H9 (cell line): ENCODE measurements around the gene SPEN. TPM values are rescaled to one million over a fixed set of nuclear protein-coding genes. Genes with fewer than 3 reads are reported as not detected.

Experiments used
- DNase-seq: peaks from one replicate; pipeline ENCODE4 v3.0.0-alpha.2; 2017
- H2AFZ ChIP-seq: one replicate; pipeline ENCODE4 v1.6.1; 2013; ENCODE audit warnings: mild to moderate bottlenecking, low read length, control low read depth, moderate library complexity
- H2AK5ac ChIP-seq: 2 replicates; pipeline ENCODE4 v1.6.1; 2013; ENCODE audit warnings: low read length, control low read depth, mixed read lengths; ENCODE audit not compliant: insufficient read length
- H2BK120ac ChIP-seq: one replicate; pipeline ENCODE4 v1.6.1; 2013; ENCODE audit warnings: low read depth, mild to moderate bottlenecking, low read length, control low read depth, inconsistent platforms; ENCODE audit not compliant: poor library complexity, severe bottlenecking
- H2BK12ac ChIP-seq: 2 replicates; pipeline ENCODE4 v1.6.1; 2013; ENCODE audit warnings: low read length, control low read depth, mixed read lengths, low read depth; ENCODE audit not compliant: insufficient read length
- H2BK15ac ChIP-seq: 2 replicates; pipeline ENCODE4 v1.6.1; 2013; ENCODE audit warnings: low read depth, low read length, control low read depth
- H2BK20ac ChIP-seq: one replicate; pipeline ENCODE4 v1.6.1; 2013; ENCODE audit warnings: low read depth, mild to moderate bottlenecking, low read length, control low read depth, inconsistent platforms; ENCODE audit not compliant: poor library complexity, severe bottlenecking
- H2BK5ac ChIP-seq: 2 replicates; pipeline ENCODE4 v1.6.1; 2013; ENCODE audit warnings: low read length, control low read depth, mixed read lengths; ENCODE audit not compliant: insufficient read length
- H3K14ac ChIP-seq: 2 replicates; pipeline ENCODE4 v1.6.1; 2013; ENCODE audit warnings: low read length, control low read depth; ENCODE audit not compliant: insufficient read depth
- H3K18ac ChIP-seq: 2 replicates; pipeline ENCODE4 v1.6.1; 2013; ENCODE audit warnings: low read depth, mild to moderate bottlenecking, mixed read lengths, low read length, control low read depth; ENCODE audit not compliant: insufficient read length
- H3K23ac ChIP-seq: 2 replicates; pipeline ENCODE4 v1.6.1; 2013; ENCODE audit warnings: low read length, control low read depth, mixed read lengths, low read depth; ENCODE audit not compliant: insufficient read length
- H3K23me2 ChIP-seq: 2 replicates; pipeline ENCODE4 v1.6.1; 2013; ENCODE audit warnings: low read depth, mild to moderate bottlenecking, mixed read lengths, low read length, control low read depth; ENCODE audit not compliant: insufficient read length, poor library complexity, severe bottlenecking
- H3K27ac ChIP-seq: 2 replicates; pipeline ENCODE4 v1.5.1; 2013; ENCODE audit warnings: low read length, control low read depth, mixed read lengths, low read depth; ENCODE audit not compliant: insufficient read length
- H3K27me3 ChIP-seq: 2 replicates; pipeline ENCODE4 v1.6.1; 2013; ENCODE audit warnings: low read length, control low read depth, inconsistent platforms; ENCODE audit not compliant: insufficient read depth
- H3K4ac ChIP-seq: 2 replicates; pipeline ENCODE4 v1.6.1; 2013; ENCODE audit warnings: low read depth, mild to moderate bottlenecking, control low read depth, inconsistent platforms, low read length, moderate library complexity
- H3K4me1 ChIP-seq: 2 replicates; pipeline ENCODE4 v1.6.1; 2013; ENCODE audit warnings: low read length, control low read depth, inconsistent platforms; ENCODE audit not compliant: insufficient read depth
- H3K4me2 ChIP-seq: 2 replicates; pipeline ENCODE4 v1.6.1; 2013; ENCODE audit warnings: low read length, control low read depth, mixed read lengths; ENCODE audit not compliant: insufficient read length, insufficient read depth
- H3K56ac ChIP-seq: 2 replicates; pipeline ENCODE4 v1.6.1; 2013; ENCODE audit warnings: low read depth, mild to moderate bottlenecking, mixed read lengths, low read length, control low read depth; ENCODE audit not compliant: insufficient read length
- H3K79me1 ChIP-seq: 2 replicates; pipeline ENCODE4 v1.6.1; 2013; ENCODE audit warnings: low read depth, mild to moderate bottlenecking, moderate library complexity, low read length, control low read depth, inconsistent platforms; ENCODE audit not compliant: insufficient read depth, poor library complexity, severe bottlenecking
- H3K79me2 ChIP-seq: 2 replicates; pipeline ENCODE4 v1.6.1; 2013; ENCODE audit warnings: low read length, control low read depth, inconsistent platforms; ENCODE audit not compliant: insufficient read depth
- H3K9ac ChIP-seq: 2 replicates; pipeline ENCODE4 v1.6.1; 2013; ENCODE audit warnings: low read length, control low read depth, mixed read lengths; ENCODE audit not compliant: insufficient read length; ENCODE audit errors: extremely low read depth
- H3K9me3 ChIP-seq: one replicate; pipeline ENCODE4 v1.6.1; 2013; ENCODE audit warnings: low read depth, low read length, inconsistent platforms; ENCODE audit not compliant: control insufficient read depth
- H3T11ph ChIP-seq: one replicate; pipeline ENCODE4 v1.6.1; 2013; ENCODE audit warnings: mild to moderate bottlenecking, low read length, control low read depth, inconsistent platforms
- H4K20me1 ChIP-seq: one replicate; pipeline ENCODE4 v1.6.1; 2013; ENCODE audit not compliant: control insufficient read depth, insufficient read length, insufficient read depth
- H4K5ac ChIP-seq: 2 replicates; pipeline ENCODE4 v1.6.1; 2013; ENCODE audit warnings: low read depth, mild to moderate bottlenecking, mixed read lengths, low read length, control low read depth; ENCODE audit not compliant: insufficient read length
- H4K8ac ChIP-seq: replicated peaks from 2 replicates; pipeline ENCODE4 v1.6.1; 2013; ENCODE audit warnings: low read length, control low read depth, mixed read lengths, low read depth; ENCODE audit not compliant: insufficient read length
- H4K91ac ChIP-seq: 2 replicates; pipeline ENCODE4 v1.6.1; 2013; ENCODE audit warnings: low read depth, mild to moderate bottlenecking, moderate library complexity, mixed read lengths, low read length, control low read depth; ENCODE audit not compliant: insufficient read length
- H3K27ac Mint-ChIP-seq, 3 experiments: 2 replicates in 2 of 3; 3 replicates in 1 of 3; pipeline ENCODE4 v1.8.0; 2020 to 2021; ENCODE audit warnings: mixed read lengths in 3 of 3, mild to moderate bottlenecking in 1 of 3, moderate library complexity in 1 of 3
- H3K27me3 Mint-ChIP-seq: 2 replicates; pipeline ENCODE4 v1.8.0; 2021; ENCODE audit warnings: low read depth, mild to moderate bottlenecking, moderate library complexity, mixed read lengths
- H3K36me3 Mint-ChIP-seq, 3 experiments: 2 replicates in 2 of 3; 3 replicates in 1 of 3; pipeline ENCODE4 v1.8.0; 2020 to 2021; ENCODE audit warnings: low read depth in 3 of 3, mixed read lengths in 3 of 3; ENCODE audit not compliant: insufficient read depth in 1 of 3
- H3K4me1 Mint-ChIP-seq, 2 experiments: 2 replicates each; pipeline ENCODE4 v1.8.0; 2020; ENCODE audit warnings: mixed read lengths in 2 of 2
- H3K4me3 Mint-ChIP-seq, 2 experiments: 2 replicates in 1 of 2; 3 replicates in 1 of 2; pipeline ENCODE4 v1.8.0; 2020 to 2021; ENCODE audit warnings: mild to moderate bottlenecking in 2 of 2, mixed read lengths in 2 of 2, moderate library complexity in 1 of 2
- H3K9me3 Mint-ChIP-seq, 2 experiments: 2 replicates in 1 of 2; 3 replicates in 1 of 2; pipeline ENCODE4 v1.8.0; 2020; ENCODE audit warnings: mild to moderate bottlenecking in 2 of 2, mixed read lengths in 2 of 2, moderate library complexity in 1 of 2
- WGBS: extraction: QIAGEN DNeasy Blood & Tissue Kit; methylation state at CpG from one replicate; pipeline ENCODE4 v1.1.7; 2013; ENCODE audit warnings: missing lambda C conversion rate, low lambda C conversion rate, mixed read lengths; ENCODE audit not compliant: insufficient read length; ENCODE audit errors: extremely low coverage; 5-methylcytosine and 5-hydroxymethylcytosine counted together
- total RNA-seq: library from RNA; stranded (reverse); gene quantifications from 2 replicates; pipeline ENCODE4 v1.2.1, GENCODE V29; 2021
- TF ChIP-seq, protein P1 (sequence below): fragments of 200-600 bp; sonication (generic); conservative IDR thresholded peaks from 3 replicates; pipeline ENCODE4 v1.8.0; 2021; ENCODE audit warnings: antibody characterized with exemption, mild to moderate bottlenecking

SPEN gene
- total RNA-seq, 1 experiment from 2014 or later = 59.6 TPM

- H3K4me1 Mint-ChIP-seq = peaks cover 5 to 6% of the 10 kb centered on the region in 2 experiments
- Histone ChIP-seq H3T11ph (no peak overlapping the region), H3K23ac (no peak overlapping the region), H3K79me1 (no peaks in the 10 kb centered on the region), H3K9ac (no peak overlapping the region), H4K5ac (no peak overlapping the region), H3K4me2 (no peak overlapping the region), H3K23me2 (no peaks in the 10 kb centered on the region), H3K4ac (no peak overlapping the region), H3K9me3 (no peaks in the 10 kb centered on the region), H4K8ac (no peak overlapping the region), H3K56ac (no peak overlapping the region), H4K91ac (no peak overlapping the region), H4K20me1 (no peaks in the 10 kb centered on the region), H2BK15ac (no peak overlapping the region), H2BK20ac (no peak overlapping the region), H2BK12ac (no peak overlapping the region), H3K27me3 (no peaks in the 10 kb centered on the region), H3K27ac (no peak overlapping the region), H2AFZ (no peak overlapping the region), H3K4me1 (no peaks in the 10 kb centered on the region), H2BK120ac (no peak overlapping the region), H2BK5ac (no peak overlapping the region), H3K14ac (no peak overlapping the region), H2AK5ac (no peak overlapping the region), H3K79me2 (no peaks in the 10 kb centered on the region), H3K18ac (no peak overlapping the region)
- no CpG with 5 or more reads among the region's 42 CpGs for WGBS
- H3K4me3 Mint-ChIP-seq = no peak overlapping the region; a peak in 1 of 5 replicates
- no peak overlapping the region; a peak in 1 of 7 replicates for H3K27ac Mint-ChIP-seq
- TF ChIP-seq, protein P1, sequence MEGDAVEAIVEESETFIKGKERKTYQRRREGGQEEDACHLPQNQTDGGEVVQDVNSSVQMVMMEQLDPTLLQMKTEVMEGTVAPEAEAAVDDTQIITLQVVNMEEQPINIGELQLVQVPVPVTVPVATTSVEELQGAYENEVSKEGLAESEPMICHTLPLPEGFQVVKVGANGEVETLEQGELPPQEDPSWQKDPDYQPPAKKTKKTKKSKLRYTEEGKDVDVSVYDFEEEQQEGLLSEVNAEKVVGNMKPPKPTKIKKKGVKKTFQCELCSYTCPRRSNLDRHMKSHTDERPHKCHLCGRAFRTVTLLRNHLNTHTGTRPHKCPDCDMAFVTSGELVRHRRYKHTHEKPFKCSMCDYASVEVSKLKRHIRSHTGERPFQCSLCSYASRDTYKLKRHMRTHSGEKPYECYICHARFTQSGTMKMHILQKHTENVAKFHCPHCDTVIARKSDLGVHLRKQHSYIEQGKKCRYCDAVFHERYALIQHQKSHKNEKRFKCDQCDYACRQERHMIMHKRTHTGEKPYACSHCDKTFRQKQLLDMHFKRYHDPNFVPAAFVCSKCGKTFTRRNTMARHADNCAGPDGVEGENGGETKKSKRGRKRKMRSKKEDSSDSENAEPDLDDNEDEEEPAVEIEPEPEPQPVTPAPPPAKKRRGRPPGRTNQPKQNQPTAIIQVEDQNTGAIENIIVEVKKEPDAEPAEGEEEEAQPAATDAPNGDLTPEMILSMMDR = no peak
- H3K27me3 Mint-ChIP-seq = no peaks in the 10 kb centered on the region
- no peaks in the 10 kb centered on the region for H3K9me3 Mint-ChIP-seq
- peaks cover 60 to 91% (median 87%) of the 10 kb centered on the region in 3 experiments for H3K36me3 Mint-ChIP-seq
- no peak for DNase-seq
Measured at GRCh38 chr1:15934211-15935055, 86.9 kb downstream of the SPEN start.
